Thyroid gland (tissue), 4 donors: Measurements from ENCODE around the gene BMPR1B. TPM values are rescaled to one million over a fixed set of nuclear protein-coding genes. Genes with fewer than 3 reads are reported as not detected.
A peak's percentile ranks its signal among the peaks of the same experiment; 100 is the strongest.

Experiments used
- DNase-seq, 2 donors: peaks; one replicate each; pipeline ENCODE4 v3.0.0-alpha.2; 2019
- H3K27ac ChIP-seq, 3 donors: fragments of 200-600 bp; sonication (generic); 1 replicate in 2 of 3; 2 replicates in 1 of 3; pipeline ENCODE4 v1.5.1; 2016 to 2019; ENCODE audit warnings: mild to moderate bottlenecking in 1 of 3, moderate library complexity in 1 of 3
- H3K27me3 ChIP-seq: fragments of 200-600 bp; sonication (generic); one replicate; pipeline ENCODE4 v1.5.1; 2019
- H3K36me3 ChIP-seq, 2 donors: fragments of 200-600 bp; sonication (generic); one replicate each; pipeline ENCODE4 v1.5.1; 2016 to 2019
- H3K4me1 ChIP-seq, 2 donors: fragments of 200-600 bp; sonication (generic); one replicate each; pipeline ENCODE4 v1.5.1; 2017 to 2019
- H3K4me3 ChIP-seq, 3 donors: fragments of 200-600 bp; sonication (generic); replicated peaks in 1 of 3; 1 replicate in 2 of 3; 2 replicates in 1 of 3; pipeline ENCODE4 v1.5.1; 2016; ENCODE audit warnings: mild to moderate bottlenecking in 1 of 3
- H3K9me3 ChIP-seq: fragments of 200-600 bp; sonication (generic); one replicate; pipeline ENCODE4 v1.5.1; 2017
- CTCF ChIP-seq, 6 experiments: fragments of 200-600 bp in 3 of 6; fragments of 450-650 bp in 3 of 6; sonication (generic) in 3 of 6; IDR thresholded peaks; one replicate each; pipeline ENCODE4 v1.5.1; 2016 to 2019; ENCODE audit warnings: antibody characterized with exemption in 6 of 6, mild to moderate bottlenecking in 2 of 6, inconsistent platforms in 1 of 6, moderate library complexity in 1 of 6
- POLR2A ChIP-seq, 2 donors: fragments of 450-650 bp; IDR thresholded peaks; one replicate each; pipeline ENCODE4 v1.6.1; 2017; ENCODE audit warnings: antibody characterized with exemption in 2 of 2, mild to moderate bottlenecking in 2 of 2, moderate library complexity in 1 of 2
- WGBS, 2 donors: methylation state at CpG; one replicate each; pipeline ENCODE4 v1.1.5; 2017; 5-methylcytosine and 5-hydroxymethylcytosine counted together
- intact Hi-C: fragments of 100-400 bp; cut with DNase I; formaldehyde crosslinking; loops from one replicate; pipeline ENCODE4 v1.15.1; 2023
- total RNA-seq, 4 donors: library from RNA; depleted of rRNA; stranded (reverse); fragments of >200 nt; gene quantifications; one replicate each; pipeline ENCODE4 v1.2.3, GENCODE V29; 2016

The BMPR1B gene
- under 1 TPM; 0.49 to 0.89 (median 0.76) TPM for total RNA-seq

- WGBS, 2 donors, result 6% methylated on average over 52 to 63 of the region's 77 CpGs
- no peak within 1 kb of the TSS for H3K27ac ChIP-seq
- peaks cover 0 to 4% of the 10 kb centered on the region in 2 donors for H3K4me1 ChIP-seq
- H3K9me3 ChIP-seq, result no peaks in the 10 kb centered on the region
- DNase-seq, result peak; percentile 35 to 42
- H3K36me3 ChIP-seq, result no peaks in the 10 kb centered on the region
- H3K27me3 ChIP-seq, result no peaks in the 10 kb centered on the region
- H3K4me3 ChIP-seq, result peak within 1 kb of the TSS in 2 of 3 donors; percentile 47 to 49
- intact Hi-C loops, result no loop called here
- TF ChIP-seq CTCF (IDR thresholded peaks at IDR 0.05) (no peak), POLR2A (IDR thresholded peaks at IDR 0.05) (no peak)
Observed at GRCh38 chr4:94757192-94758140, at the start of gene BMPR1B. BMPR1B (plus strand) TSS chr4:94757955; CDS start chr4:95104425, 346,470 bp downstream.

- no peak for DNase-seq
- no peaks in the 10 kb centered on the region for H3K27me3 ChIP-seq
- no peak overlapping the region for H3K4me3 ChIP-seq
- intact Hi-C loops, result no loop called here
- no peaks in the 10 kb centered on the region for H3K36me3 ChIP-seq
- no peaks in the 10 kb centered on the region for H3K9me3 ChIP-seq
- 88 to 91% methylated on average over 5 of the region's 5 CpGs for WGBS, 2 donors
- TF ChIP-seq POLR2A (IDR thresholded peaks at IDR 0.05) (no peak), CTCF (IDR thresholded peaks at IDR 0.05) (no peak)
- H3K4me1 ChIP-seq, result no peaks in the 10 kb centered on the region
- no peak overlapping the region for H3K27ac ChIP-seq
Observed at GRCh38 chr4:94711635-94712034, 46.1 kb upstream of the BMPR1B start.

- H3K9me3 ChIP-seq, result no peaks in the 10 kb centered on the region
- no peaks in the 10 kb centered on the region for H3K4me1 ChIP-seq
- H3K27me3 ChIP-seq, result no peaks in the 10 kb centered on the region
- no peak overlapping the region for H3K27ac ChIP-seq
- no peak overlapping the region for H3K4me3 ChIP-seq
- TF ChIP-seq POLR2A (IDR thresholded peaks at IDR 0.05) (no peak), CTCF (IDR thresholded peaks at IDR 0.05) (no peak)
- DNase-seq, result no peak
- WGBS, 2 donors, result 77 to 88% methylated on average over 5 of the region's 5 CpGs
- intact Hi-C loops, result no loop called here
- H3K36me3 ChIP-seq, result no peaks in the 10 kb centered on the region
Observed at GRCh38 chr4:94714365-94715160, 43.2 kb upstream of the BMPR1B start.

- Histone ChIP-seq H3K27ac (no peak overlapping the region), H3K4me1 (no peaks in the 10 kb centered on the region), H3K27me3 (no peaks in the 10 kb centered on the region), H3K9me3 (no peaks in the 10 kb centered on the region), H3K36me3 (no peaks in the 10 kb centered on the region), H3K4me3 (no peak overlapping the region)
- WGBS, 2 donors, result 69 to 80% methylated on average over 6 of the region's 6 CpGs
- TF ChIP-seq CTCF (IDR thresholded peaks at IDR 0.05) (no peak), POLR2A (IDR thresholded peaks at IDR 0.05) (no peak)
- DNase-seq, result no peak
- intact Hi-C loops, result no loop called here
Observed at GRCh38 chr4:94715726-94716125, 42.0 kb upstream of the BMPR1B start.
